Activated T-helper 17 cell treated with anti-CD3 and anti-CD28 coated beads, Interleukin-2, amount 50 U/mL, for 72 hours (primary cell): ENCODE data around the gene FAM219A. TPM values are rescaled to one million over a fixed set of nuclear protein-coding genes. Genes with fewer than 3 reads are reported as not detected.
"Not testable (repeated sequence)": the region's sequence is repeated elsewhere in the genome, so short reads cannot be mapped to it uniquely, and the experiment has no call there.

ENCODE experiments used
- ATAC-seq: fragments of 150-1000 bp; cut with Tn5 transposase; replicated peaks from 2 replicates; pipeline ENCODE4 v1.10.0; 2021; ENCODE audit warnings: mild to moderate bottlenecking, moderate library complexity
- H3K27ac Mint-ChIP-seq: one replicate; pipeline ENCODE4 v1.8.0; 2022; ENCODE audit warnings: mixed read lengths
- H3K27me3 Mint-ChIP-seq: one replicate; pipeline ENCODE4 v1.8.0; 2022; ENCODE audit warnings: mixed read lengths
- H3K36me3 Mint-ChIP-seq: one replicate; pipeline ENCODE4 v1.8.0; 2022; ENCODE audit warnings: low read depth, mild to moderate bottlenecking, mixed read lengths
- H3K4me1 Mint-ChIP-seq: one replicate; pipeline ENCODE4 v1.8.0; 2022; ENCODE audit warnings: mixed read lengths
- H3K4me3 Mint-ChIP-seq: one replicate; pipeline ENCODE4 v1.8.0; 2022; ENCODE audit warnings: mild to moderate bottlenecking, mixed read lengths
- H3K9me3 Mint-ChIP-seq: one replicate; pipeline ENCODE4 v1.8.0; 2022; ENCODE audit warnings: mixed read lengths
- total RNA-seq, 2 donors: library from RNA; stranded (reverse); gene quantifications; one replicate each; pipeline ENCODE4 v1.2.3, GENCODE V29; 2022

FAM219A gene
- total RNA-seq, 2 donors from 2014 or later: 12.5 to 12.9 TPM

DNA sequence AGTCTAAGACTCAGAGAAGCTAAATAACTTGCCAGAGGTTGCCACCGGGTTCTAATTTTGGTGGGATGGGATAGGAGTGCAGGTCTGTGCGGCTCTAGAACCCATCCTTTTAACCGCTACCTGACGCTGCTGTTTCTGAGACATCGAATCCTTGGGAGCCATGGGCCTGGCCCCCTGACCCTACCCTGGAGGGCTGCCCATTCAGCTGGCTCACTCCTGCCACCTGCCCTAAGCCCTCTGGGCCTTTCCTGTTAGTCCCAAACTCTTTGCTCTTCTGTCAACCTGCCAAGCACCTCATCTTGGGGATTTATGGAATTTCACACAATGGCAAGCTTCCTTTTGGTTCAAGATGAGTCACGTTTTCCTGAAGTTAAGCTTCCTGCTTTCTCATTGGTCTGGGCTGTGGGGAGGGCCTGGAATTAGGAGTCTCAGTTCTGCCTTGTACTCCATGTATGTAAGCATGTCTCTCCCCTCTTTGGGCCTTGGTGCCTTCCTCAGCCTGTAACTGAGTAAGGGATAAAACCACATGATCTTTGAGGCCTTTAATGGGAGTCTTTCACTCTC lies 37.9 kb upstream of the FAM219A start:
- peaks cover 25% of the 10 kb centered on the region for H3K27me3 Mint-ChIP-seq
- no peak overlapping the region for H3K27ac Mint-ChIP-seq
- H3K36me3 Mint-ChIP-seq: no peaks in the 10 kb centered on the region
- H3K9me3 Mint-ChIP-seq: no peaks in the 10 kb centered on the region
- H3K4me1 Mint-ChIP-seq: peaks cover 15% of the 10 kb centered on the region
- no peak for ATAC-seq
- H3K4me3 Mint-ChIP-seq: no peak overlapping the region

- Mint-ChIP-seq H3K36me3 (no peaks in the 10 kb centered on the region), H3K4me1 (no peaks in the 10 kb centered on the region), H3K4me3 (no peak overlapping the region), H3K9me3 (no peaks in the 10 kb centered on the region), H3K27me3 (peaks cover 23% of the 10 kb centered on the region), H3K27ac (no peak overlapping the region)
- no peak for ATAC-seq
Measured at GRCh38 chr9:34493972-34494535, 35.7 kb upstream of the FAM219A start.

GRCh38 chr9:34492051-34492450 lies 33.7 kb upstream of the FAM219A start:
- Mint-ChIP-seq H3K9me3 (no peaks in the 10 kb centered on the region), H3K36me3 (no peaks in the 10 kb centered on the region), H3K27ac (no peak overlapping the region), H3K4me3 (no peak overlapping the region), H3K4me1 (no peaks in the 10 kb centered on the region), H3K27me3 (peaks cover 30% of the 10 kb centered on the region)
- ATAC-seq: no peak

- no peaks in the 10 kb centered on the region for H3K4me1 Mint-ChIP-seq
- no peak overlapping the region for H3K27ac Mint-ChIP-seq
- ATAC-seq: no peak
- no peaks in the 10 kb centered on the region for H3K9me3 Mint-ChIP-seq
- no peak overlapping the region for H3K4me3 Mint-ChIP-seq
- peaks cover 32% of the 10 kb centered on the region for H3K27me3 Mint-ChIP-seq
- no peaks in the 10 kb centered on the region for H3K36me3 Mint-ChIP-seq
Measured at GRCh38 chr9:34491596-34491995, 33.2 kb upstream of the FAM219A start.

DNA sequence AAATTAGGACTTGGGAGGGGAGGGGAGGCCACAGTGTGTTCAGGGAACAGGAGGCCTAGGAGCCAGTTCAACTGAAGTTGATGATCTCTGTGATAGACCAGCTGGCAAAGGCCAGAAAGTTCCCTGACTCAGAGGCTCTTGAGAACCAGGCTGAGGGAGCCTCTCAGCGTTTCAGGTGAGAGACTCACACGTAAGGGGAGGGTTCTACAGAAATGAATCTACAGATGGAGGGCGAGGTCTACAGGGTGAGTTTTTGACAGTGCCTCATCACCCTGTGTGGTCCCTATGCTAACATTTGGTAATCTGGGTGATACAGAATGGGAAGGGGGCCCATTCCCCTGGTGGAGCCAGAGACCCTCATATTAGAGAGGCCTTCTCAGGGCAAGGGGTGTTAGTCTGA lies 32.4 kb upstream of the FAM219A start:
- H3K27me3 Mint-ChIP-seq: peaks cover 34% of the 10 kb centered on the region
- no peaks in the 10 kb centered on the region for H3K9me3 Mint-ChIP-seq
- H3K27ac Mint-ChIP-seq: no peak overlapping the region
- no peak overlapping the region for H3K4me3 Mint-ChIP-seq
- no peaks in the 10 kb centered on the region for H3K36me3 Mint-ChIP-seq
- no peaks in the 10 kb centered on the region for H3K4me1 Mint-ChIP-seq
- peak; percentile 29 for ATAC-seq

GRCh38 chr9:34490360-34490759 lies 32.0 kb upstream of the FAM219A start:
- Mint-ChIP-seq H3K27me3 (peaks cover 34% of the 10 kb centered on the region), H3K27ac (no peak overlapping the region), H3K36me3 (no peaks in the 10 kb centered on the region), H3K4me3 (no peak overlapping the region), H3K4me1 (no peaks in the 10 kb centered on the region), H3K9me3 (no peaks in the 10 kb centered on the region)
- ATAC-seq: no peak

- peak; percentile 16 for ATAC-seq
- Mint-ChIP-seq H3K9me3 (no peaks in the 10 kb centered on the region), H3K27ac (no peak overlapping the region), H3K27me3 (peaks cover 28% of the 10 kb centered on the region), H3K4me3 (no peak overlapping the region), H3K36me3 (no peaks in the 10 kb centered on the region), H3K4me1 (no peaks in the 10 kb centered on the region)
Measured at GRCh38 chr9:34486572-34486971, 28.2 kb upstream of the FAM219A start.

- H3K27me3 Mint-ChIP-seq: peaks cover 25% of the 10 kb centered on the region
- ATAC-seq: peak; percentile 52
Measured at GRCh38 chr9:34485822-34486221, 27.5 kb upstream of the FAM219A start.

DNA sequence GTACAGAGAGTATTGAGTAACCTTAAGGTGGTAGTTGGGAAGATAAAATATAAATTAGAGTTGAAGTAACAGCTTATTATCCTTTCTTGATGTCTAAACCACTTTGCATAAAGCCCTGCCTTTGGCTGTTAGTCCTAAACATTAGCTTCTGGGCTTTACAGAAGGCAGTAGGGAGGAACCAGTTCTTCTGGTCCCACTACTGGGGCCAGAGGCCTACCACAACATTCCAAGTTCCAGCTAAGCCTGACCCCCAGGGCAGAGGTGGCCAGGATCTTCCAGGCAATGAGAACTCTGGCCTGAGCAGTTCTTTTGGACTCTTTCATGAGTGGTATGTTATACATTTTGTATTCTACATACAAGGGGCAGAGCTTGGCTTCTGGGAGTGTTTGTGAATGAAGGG lies 26.3 kb upstream of the FAM219A start:
- Mint-ChIP-seq H3K27ac (no peak overlapping the region), H3K9me3 (no peaks in the 10 kb centered on the region), H3K36me3 (no peaks in the 10 kb centered on the region), H3K27me3 (peaks cover 25% of the 10 kb centered on the region), H3K4me1 (no peaks in the 10 kb centered on the region), H3K4me3 (no peak overlapping the region)
- no peak for ATAC-seq

More at GRCh38 chr9:34485822-34486221, 27.5 kb upstream of the FAM219A start:
- Mint-ChIP-seq H3K27ac (no peak overlapping the region), H3K9me3 (no peaks in the 10 kb centered on the region), H3K4me3 (no peak overlapping the region), H3K4me1 (no peaks in the 10 kb centered on the region), H3K36me3 (no peaks in the 10 kb centered on the region)

GRCh38 chr9:34482746-34483145 lies 24.4 kb upstream of the FAM219A start:
- not testable (repeated sequence) for H3K4me3 Mint-ChIP-seq, H3K4me1 Mint-ChIP-seq, H3K36me3 Mint-ChIP-seq, ATAC-seq, H3K9me3 Mint-ChIP-seq, H3K27ac Mint-ChIP-seq
- peaks cover 15% of the 10 kb centered on the region for H3K27me3 Mint-ChIP-seq

DNA sequence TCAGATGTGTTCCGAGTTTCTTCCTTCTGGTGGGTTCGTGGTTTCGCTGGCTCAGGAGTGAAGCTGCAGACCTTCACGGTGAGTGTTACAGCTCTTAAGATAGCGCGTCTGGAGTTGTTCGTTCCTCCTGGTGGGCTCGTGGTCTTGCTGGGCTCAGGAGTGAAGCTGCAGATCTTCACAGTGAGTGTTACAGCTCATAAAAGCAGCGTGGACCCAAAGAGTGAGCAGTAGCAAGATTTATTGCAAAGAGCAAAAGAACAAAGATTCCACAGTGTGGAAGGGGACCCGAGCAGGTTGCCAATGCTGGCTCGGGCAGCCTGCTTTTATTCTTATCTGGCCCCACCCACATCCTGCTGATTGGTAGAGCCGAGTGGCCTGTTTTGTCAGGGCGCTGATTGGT lies 23.2 kb upstream of the FAM219A start:
- not testable (repeated sequence) for H3K4me1 Mint-ChIP-seq, H3K36me3 Mint-ChIP-seq, ATAC-seq, H3K9me3 Mint-ChIP-seq, H3K27ac Mint-ChIP-seq, H3K4me3 Mint-ChIP-seq
- H3K27me3 Mint-ChIP-seq: peaks cover 11% of the 10 kb centered on the region

DNA sequence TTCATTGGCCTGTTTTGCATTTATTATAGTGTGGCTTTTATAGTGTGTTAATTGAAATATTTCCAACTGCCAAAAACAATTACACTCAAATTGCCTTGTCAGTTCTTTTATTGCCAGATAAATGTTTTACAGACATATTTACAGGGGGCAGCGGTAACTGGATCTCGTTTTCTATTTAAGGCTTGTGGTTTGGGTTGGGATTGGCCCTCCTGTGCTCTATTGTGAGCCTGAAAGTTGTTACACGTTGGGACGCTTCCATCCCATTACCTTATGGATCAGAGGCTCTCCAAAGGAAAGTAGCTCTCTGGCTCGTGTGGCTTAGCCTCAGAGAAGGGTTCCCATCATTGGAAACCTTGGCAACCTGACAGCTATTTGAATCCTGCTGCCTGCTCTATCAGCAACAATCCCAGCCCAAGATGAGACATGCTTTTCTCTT lies 21.1 kb upstream of the FAM219A start:
- Mint-ChIP-seq H3K4me1 (no peaks in the 10 kb centered on the region), H3K36me3 (no peaks in the 10 kb centered on the region), H3K27me3 (peaks cover 10% of the 10 kb centered on the region), H3K4me3 (no peak overlapping the region), H3K27ac (no peak overlapping the region), H3K9me3 (no peaks in the 10 kb centered on the region)
- no peak for ATAC-seq

GRCh38 chr9:34477541-34477940 lies 19.2 kb upstream of the FAM219A start:
- Mint-ChIP-seq H3K27me3 (peaks cover 10% of the 10 kb centered on the region), H3K4me3 (no peak overlapping the region), H3K36me3 (no peaks in the 10 kb centered on the region), H3K9me3 (no peaks in the 10 kb centered on the region), H3K4me1 (no peaks in the 10 kb centered on the region), H3K27ac (no peak overlapping the region)
- ATAC-seq: no peak

- ATAC-seq: no peak
- Mint-ChIP-seq H3K27ac (no peak overlapping the region), H3K4me1 (no peaks in the 10 kb centered on the region), H3K36me3 (no peaks in the 10 kb centered on the region), H3K27me3 (peaks cover 7% of the 10 kb centered on the region), H3K4me3 (no peak overlapping the region), H3K9me3 (no peaks in the 10 kb centered on the region)
Measured at GRCh38 chr9:34475097-34475496, 16.7 kb upstream of the FAM219A start.

DNA sequence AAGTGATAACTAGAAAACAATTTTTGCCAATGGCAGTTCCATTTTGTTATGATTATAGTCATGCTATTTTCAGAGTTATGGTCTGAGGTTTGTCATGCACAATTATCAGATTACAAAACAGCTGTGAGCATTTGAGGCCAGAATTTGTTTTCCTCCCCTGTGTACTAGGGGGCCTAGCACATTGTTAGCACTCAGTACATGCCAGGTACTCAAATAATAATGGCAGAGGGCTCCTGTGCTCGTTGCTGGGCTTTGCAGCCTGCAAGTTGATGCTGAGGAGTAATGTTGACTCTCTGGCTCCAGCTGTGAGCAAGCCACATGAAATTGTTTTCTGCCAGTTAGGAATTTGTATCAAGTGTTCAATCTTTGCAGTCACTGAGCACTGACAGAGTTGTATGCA lies 7.1 kb upstream of the FAM219A start:
- H3K4me1 Mint-ChIP-seq: peaks cover 5% of the 10 kb centered on the region
- no peaks in the 10 kb centered on the region for H3K9me3 Mint-ChIP-seq
- H3K4me3 Mint-ChIP-seq: no peak overlapping the region
- H3K27me3 Mint-ChIP-seq: peaks cover 18% of the 10 kb centered on the region
- no peak for ATAC-seq
- no peak overlapping the region for H3K27ac Mint-ChIP-seq
- H3K36me3 Mint-ChIP-seq: no peaks in the 10 kb centered on the region

GRCh38 chr9:34464571-34464970 lies 6.2 kb upstream of the FAM219A start:
- Mint-ChIP-seq H3K4me1 (peaks cover 8% of the 10 kb centered on the region), H3K27me3 (peaks cover 18% of the 10 kb centered on the region), H3K9me3 (no peaks in the 10 kb centered on the region), H3K36me3 (no peaks in the 10 kb centered on the region), H3K27ac (no peak overlapping the region), H3K4me3 (no peak overlapping the region)
- ATAC-seq: no peak
